ENCODE results near the gene UBE2D2.
"Not testable (repeated sequence)": the region's sequence is repeated elsewhere in the genome, so short reads cannot be mapped to it uniquely, and the experiment has no call there.

Gene UBE2D2

GRCh38 chr5:139549162-139549894 is 11.8 kb upstream of the UBE2D2 start:
- no peak for DNase-seq (ENCODE audit: low spot score)

GRCh38 chr5:139550051-139550872 is 10.9 kb upstream of the UBE2D2 start:
- DNase-seq (ENCODE audit: low spot score): not testable (repeated sequence)

GRCh38 chr5:139551191-139551889 is 9.8 kb upstream of the UBE2D2 start:
- no peak for DNase-seq (ENCODE audit: low spot score)

- no peak for DNase-seq (ENCODE audit: low spot score)
Observed at GRCh38 chr5:139552893-139553575, 8.1 kb upstream of the UBE2D2 start.

- no peak for DNase-seq (ENCODE audit: low spot score)
Observed at GRCh38 chr5:139554264-139554663, 6.9 kb upstream of the UBE2D2 start.

DNA sequence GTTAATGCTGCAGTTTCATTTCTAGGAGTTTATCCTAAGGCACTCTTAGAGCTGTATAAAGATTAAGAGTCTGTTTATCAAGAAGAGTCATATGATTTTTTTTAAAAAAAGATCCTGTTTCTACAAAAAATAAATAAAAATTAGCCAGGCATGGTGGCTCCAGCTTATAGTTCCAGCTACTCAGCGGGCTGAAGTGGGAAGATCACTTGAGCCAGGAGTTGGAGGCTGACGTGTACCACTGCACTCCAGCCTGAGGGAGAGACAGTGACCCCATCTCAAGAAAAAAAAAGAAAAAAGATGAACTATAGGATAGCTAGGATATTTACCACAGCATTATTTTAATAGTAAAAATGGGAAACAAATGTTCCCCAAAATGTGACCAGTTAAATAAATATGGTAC is 3.3 kb upstream of the UBE2D2 start:
- DNase-seq (ENCODE audit: low spot score): no peak

DNA sequence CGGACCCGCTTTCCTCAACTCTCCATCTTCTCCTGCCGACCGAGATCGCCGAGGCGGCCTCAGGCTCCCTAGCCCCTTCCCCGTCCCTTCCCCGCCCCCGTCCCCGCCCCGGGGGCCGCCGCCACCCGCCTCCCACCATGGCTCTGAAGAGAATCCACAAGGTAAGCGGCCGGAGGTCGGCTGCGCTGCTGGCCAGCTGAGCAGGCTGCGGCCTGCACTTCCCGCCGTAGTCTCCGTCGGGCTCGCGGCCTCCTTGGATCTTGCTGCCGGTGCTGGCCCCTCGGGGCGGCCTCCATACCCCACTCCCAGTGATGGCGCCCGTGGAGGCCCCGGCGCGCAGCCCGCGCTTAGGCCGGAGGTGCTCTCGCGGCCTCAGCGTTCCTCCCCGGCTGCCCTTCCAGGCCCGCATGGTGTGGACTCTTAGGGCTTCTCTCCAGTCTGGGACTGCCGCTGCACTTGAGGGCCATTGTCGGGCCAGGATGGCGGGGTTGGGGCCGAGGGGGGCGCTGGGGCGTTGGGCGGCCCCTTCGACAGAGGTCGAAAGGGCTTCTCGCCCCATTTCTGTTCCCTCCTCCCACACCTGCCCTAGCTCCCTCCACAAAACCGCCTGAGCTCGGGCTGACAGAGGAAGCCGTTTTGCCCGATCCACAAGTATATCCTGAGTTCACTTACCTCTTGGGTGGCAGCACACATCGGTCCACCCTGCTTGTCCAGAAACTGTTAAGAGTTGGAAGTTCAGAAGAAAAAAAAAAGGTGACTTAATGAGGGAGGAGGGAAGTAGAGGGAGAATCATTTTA is 714 bp downstream of the UBE2D2 start:
- DNase-seq (ENCODE audit: low spot score): peak; percentile 57

GRCh38 chr5:139562847-139563246 is 1.7 kb downstream of the UBE2D2 start:
- DNase-seq (ENCODE audit: low spot score): peak; percentile 19

GRCh38 chr5:139565411-139566305 is 4.5 kb downstream of the UBE2D2 start:
- DNase-seq (ENCODE audit: low spot score): no peak

GRCh38 chr5:139566611-139567010 is 5.5 kb downstream of the UBE2D2 start:
- DNase-seq (ENCODE audit: low spot score): no peak

DNA sequence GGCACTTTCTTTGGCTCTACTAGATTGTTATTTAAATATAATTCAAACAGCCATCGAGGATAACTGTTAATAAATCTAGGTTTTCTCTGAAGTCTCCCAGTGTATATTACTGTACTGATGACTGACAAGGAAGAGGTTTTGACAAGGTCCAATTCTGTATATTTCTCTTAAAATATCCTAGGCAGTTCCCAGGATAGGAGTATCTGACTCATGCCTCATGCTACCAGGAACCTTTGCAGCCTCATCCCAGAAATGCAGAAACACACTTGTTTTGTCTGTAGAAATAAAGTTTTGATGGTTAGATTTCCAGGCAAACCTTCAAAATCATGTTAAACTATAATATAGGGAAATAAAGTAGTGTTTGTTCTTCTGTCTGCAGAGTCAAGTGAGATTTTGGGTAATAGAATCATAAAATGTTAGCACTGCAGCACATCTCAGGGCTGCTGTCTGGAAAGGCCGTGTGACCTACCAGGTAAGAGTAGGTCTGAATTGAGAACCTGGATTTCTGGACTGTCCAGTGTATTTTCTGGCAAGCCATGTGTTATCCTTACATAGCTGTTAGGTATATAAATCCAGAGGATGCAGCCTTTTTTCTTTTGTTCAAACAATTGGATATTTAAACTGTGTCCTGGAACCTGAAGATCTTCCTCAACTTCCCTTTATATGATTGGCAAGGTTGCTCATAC is 8.3 kb downstream of the UBE2D2 start:
- no peak for DNase-seq (ENCODE audit: low spot score)

DNA sequence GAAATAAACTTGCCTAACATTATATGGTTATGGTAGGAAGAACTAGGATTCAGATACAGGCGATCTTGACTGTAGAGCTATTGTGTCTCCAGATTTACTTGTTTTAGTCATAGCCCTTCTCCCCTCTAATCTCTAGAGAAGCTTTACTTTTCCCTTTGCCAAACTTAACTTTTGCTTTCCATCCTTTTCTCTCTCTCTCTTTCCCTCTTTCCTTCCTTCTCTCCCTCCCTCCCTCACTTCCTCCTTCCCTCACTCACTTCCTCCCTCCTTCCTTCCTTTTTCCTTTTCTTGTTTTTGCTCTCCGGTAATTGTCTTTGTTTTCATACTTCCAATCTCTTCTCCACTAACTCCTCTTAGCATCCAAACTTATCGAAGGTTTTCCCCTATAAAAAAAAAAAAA is 10.4 kb downstream of the UBE2D2 start:
- DNase-seq (ENCODE audit: low spot score): no peak

- no peak for DNase-seq (ENCODE audit: low spot score)
Observed at GRCh38 chr5:139571966-139572365, 10.8 kb downstream of the UBE2D2 start.

GRCh38 chr5:139574641-139575312 is 13.6 kb downstream of the UBE2D2 start:
- DNase-seq (ENCODE audit: low spot score): peak; percentile 44

- DNase-seq (ENCODE audit: low spot score): no peak
Observed at GRCh38 chr5:139575313-139575646, 14.1 kb downstream of the UBE2D2 start.

- no peak for DNase-seq (ENCODE audit: low spot score)
Observed at GRCh38 chr5:139575751-139576150, 14.6 kb downstream of the UBE2D2 start.

DNA sequence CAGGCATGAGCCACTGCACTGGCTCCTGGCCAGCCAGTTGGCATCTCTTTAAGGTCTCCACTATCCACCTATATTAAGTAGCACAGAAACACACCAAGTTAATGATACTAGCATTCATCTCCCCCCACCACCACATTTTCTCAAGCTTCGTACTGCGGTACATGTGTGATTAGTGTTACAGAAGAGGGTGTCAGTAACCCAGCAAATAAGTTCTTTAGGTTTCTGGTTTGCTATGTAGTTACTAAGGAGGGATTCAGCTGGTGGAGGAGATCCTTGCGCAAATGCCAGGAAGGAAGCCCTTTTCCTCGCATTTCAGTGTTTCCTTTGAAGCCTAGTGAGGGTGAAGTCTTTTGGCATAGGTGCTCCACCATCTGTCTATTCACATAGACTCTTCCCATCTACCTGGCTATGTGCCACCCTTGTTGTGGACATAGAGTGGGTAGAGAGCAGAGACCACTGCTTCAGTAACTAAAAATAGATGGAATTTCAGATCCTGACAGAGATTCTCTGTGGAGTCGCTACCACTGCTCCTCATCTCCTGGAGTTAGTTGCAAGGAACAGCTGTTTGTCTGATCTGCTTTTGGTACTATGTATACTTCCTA is 16.7 kb downstream of the UBE2D2 start:
- DNase-seq (ENCODE audit: low spot score): no peak

GRCh38 chr5:139578325-139578724 is 17.2 kb downstream of the UBE2D2 start:
- DNase-seq (ENCODE audit: low spot score): no peak

GRCh38 chr5:139582181-139582580 is 21.0 kb downstream of the UBE2D2 start:
- DNase-seq (ENCODE audit: low spot score): not testable (repeated sequence)
